H1 (cell line): ENCODE measurements around the gene CYBB. TPM values are rescaled to one million over a fixed set of nuclear protein-coding genes. Genes with fewer than 3 reads are reported as not detected.

Experiments used
- CTCF ChIA-PET: fragments of 300-600 bp; sonication (Branson Sonifier 250); formaldehyde crosslinking; loops from one replicate; lab custom pipeline; 2021; ENCODE audit not compliant: partially characterized antibody; lab: Charles Lee
- POLR2A ChIA-PET: fragments of 300-600 bp; sonication (Branson Sonifier 250); formaldehyde crosslinking; loops from one replicate; lab custom pipeline; 2021; ENCODE audit warnings: inconsistent platforms; ENCODE audit not compliant: partially characterized antibody; lab: Charles Lee
- DNase-seq, 2 experiments: peaks; one replicate each; pipeline versions ENCODE4 v3.0.0 to v3.0.0-alpha.2; 2010 to 2022; ENCODE audit warnings: low spot score in 2 of 2, low read depth in 1 of 2, mixed read lengths in 1 of 2
- FAIRE-seq: peaks from 2 replicates; lab custom pipeline; 2011; peaks lifted over from hg19 to GRCh38; lab: Jason Lieb, UNC
- H2AFZ ChIP-seq: 2 replicates; pipeline ENCODE4 v1.8.1; 2012; ENCODE audit warnings: low read length, inconsistent platforms
- H2AK5ac ChIP-seq: 2 replicates; pipeline ENCODE4 v1.6.1; 2013; ENCODE audit warnings: low read depth, low read length
- H2BK120ac ChIP-seq: replicated peaks from 2 replicates; pipeline ENCODE3; 2013; ENCODE audit warnings: low read depth, low read length, inconsistent platforms
- H2BK12ac ChIP-seq: 2 replicates; pipeline ENCODE4 v1.6.1; 2013; ENCODE audit warnings: low read depth, low read length
- H2BK15ac ChIP-seq: 2 replicates; pipeline ENCODE4 v1.6.1; 2013; ENCODE audit warnings: low read length
- H2BK20ac ChIP-seq: 2 replicates; pipeline ENCODE4 v1.6.1; 2013; ENCODE audit warnings: low read length
- H2BK5ac ChIP-seq: 2 replicates; pipeline ENCODE4 v1.6.1; 2013; ENCODE audit warnings: low read depth, low read length
- H3K14ac ChIP-seq: 2 replicates; pipeline ENCODE4 v1.6.1; 2013; ENCODE audit warnings: inconsistent platforms; ENCODE audit not compliant: insufficient read length
- H3K18ac ChIP-seq: 2 replicates; pipeline ENCODE4 v1.6.1; 2013; ENCODE audit warnings: low read length; ENCODE audit errors: extremely low read depth
- H3K23ac ChIP-seq: 2 replicates; pipeline ENCODE4 v1.6.1; 2013; ENCODE audit warnings: inconsistent platforms; ENCODE audit not compliant: insufficient read length
- H3K23me2 ChIP-seq: 2 replicates; pipeline ENCODE4 v1.6.1; 2013; ENCODE audit warnings: low read depth, low read length
- H3K27ac ChIP-seq: 2 replicates; pipeline ENCODE4 v1.6.1; 2011; ENCODE audit warnings: low read depth, low read length, inconsistent platforms
- H3K27me3 ChIP-seq, 4 experiments: replicated peaks in 1 of 4; 1 replicate in 1 of 4; 2 replicates in 3 of 4; pipeline versions ENCODE4 v1.6.1 to v1.8.1; 2011 to 2013; ENCODE audit warnings: low read length in 3 of 4, mild to moderate bottlenecking in 3 of 4, inconsistent platforms in 2 of 4, mixed read lengths in 2 of 4, moderate library complexity in 1 of 4; ENCODE audit not compliant: control insufficient read depth in 3 of 4, insufficient read depth in 3 of 4; ENCODE audit errors: extremely low read depth in 1 of 4
- H3K36me3 ChIP-seq, 4 experiments: 2 replicates each; pipeline versions ENCODE4 v1.6.1 to v1.8.1; 2011 to 2013; ENCODE audit warnings: mild to moderate bottlenecking in 4 of 4, low read length in 3 of 4, moderate library complexity in 2 of 4, control low read depth in 1 of 4, inconsistent platforms in 1 of 4; ENCODE audit not compliant: insufficient read depth in 4 of 4, control insufficient read depth in 2 of 4
- H3K4ac ChIP-seq: replicated peaks from 2 replicates; pipeline ENCODE3; 2013; ENCODE audit warnings: low read length, low read depth, mixed read lengths, inconsistent platforms; ENCODE audit not compliant: insufficient read length
- H3K4me1 ChIP-seq, 4 experiments: replicated peaks in 1 of 4; 1 replicate in 1 of 4; 2 replicates in 3 of 4; pipeline versions ENCODE4 v1.6.1 to v1.8.1; 2011 to 2013; ENCODE audit warnings: low read length in 3 of 4, inconsistent platforms in 2 of 4, mixed read lengths in 1 of 4; ENCODE audit not compliant: insufficient read depth in 4 of 4, control insufficient read depth in 3 of 4
- H3K4me2 ChIP-seq, 2 experiments: 2 replicates each; pipeline versions ENCODE4 v1.6.1 to v1.8.1; 2011 to 2013; ENCODE audit warnings: low read depth in 2 of 2, low read length in 2 of 2, control low read depth in 1 of 2, inconsistent platforms in 1 of 2, mild to moderate bottlenecking in 1 of 2; ENCODE audit not compliant: insufficient read depth in 1 of 2
- H3K4me3 ChIP-seq, 4 experiments: fragments of 200-600, 300-600 bp in 1 of 4; sonication (generic), shearing (Covaris generic), sonication (Bioruptor Twin) in 1 of 4; 2 replicates each; pipeline versions ENCODE4 v1.5.1 to v1.8.1; 2011 to 2016; ENCODE audit warnings: low read length in 4 of 4, low read depth in 3 of 4, control low read depth in 2 of 4, inconsistent platforms in 2 of 4, mild to moderate bottlenecking in 2 of 4, mixed read lengths in 1 of 4, moderate library complexity in 1 of 4; ENCODE audit not compliant: insufficient read depth in 2 of 4; ENCODE audit errors: extremely low read depth in 1 of 4
- H3K56ac ChIP-seq: replicated peaks from 2 replicates; pipeline ENCODE3; 2013; ENCODE audit warnings: low read depth, mild to moderate bottlenecking, mixed read lengths, low read length, inconsistent platforms; ENCODE audit not compliant: insufficient read length
- H3K79me1 ChIP-seq: 2 replicates; pipeline ENCODE4 v1.6.1; 2013; ENCODE audit warnings: low read depth, low read length, control low read depth
- H3K79me2 ChIP-seq, 2 experiments: 2 replicates each; pipeline versions ENCODE4 v1.6.1 to v1.8.1; 2012 to 2013; ENCODE audit warnings: low read length in 2 of 2, mild to moderate bottlenecking in 2 of 2, inconsistent platforms in 1 of 2; ENCODE audit not compliant: insufficient read depth in 2 of 2, control insufficient read depth in 1 of 2
- H3K9ac ChIP-seq, 4 experiments: replicated peaks in 1 of 4; 1 replicate in 1 of 4; 2 replicates in 3 of 4; pipeline versions ENCODE4 v1.6.1 to v1.8.1; 2011 to 2013; ENCODE audit warnings: low read depth in 3 of 4, low read length in 3 of 4, control low read depth in 2 of 4, mild to moderate bottlenecking in 2 of 4, moderate library complexity in 2 of 4, inconsistent platforms in 1 of 4; ENCODE audit errors: extremely low read depth in 1 of 4
- H3K9me3 ChIP-seq, 2 experiments: 2 replicates each; pipeline versions ENCODE4 v1.6.1 to v1.8.1; 2012 to 2013; ENCODE audit warnings: mild to moderate bottlenecking in 2 of 2, moderate library complexity in 2 of 2, control low read depth in 1 of 2, inconsistent platforms in 1 of 2, low read depth in 1 of 2, low read length in 1 of 2, mixed read lengths in 1 of 2; ENCODE audit not compliant: insufficient read depth in 2 of 2
- H4K20me1 ChIP-seq, 2 experiments: replicated peaks in 1 of 2; 2 replicates each; pipeline versions ENCODE3 to v1.8.1; 2011 to 2013; ENCODE audit warnings: inconsistent platforms in 2 of 2, low read length in 2 of 2, mild to moderate bottlenecking in 1 of 2; ENCODE audit not compliant: insufficient read depth in 2 of 2, control insufficient read depth in 1 of 2
- H4K5ac ChIP-seq: 2 replicates; pipeline ENCODE4 v1.6.1; 2013; ENCODE audit warnings: low read length, low read depth, mixed read lengths, inconsistent platforms; ENCODE audit not compliant: insufficient read length
- H4K8ac ChIP-seq: 2 replicates; pipeline ENCODE4 v1.8.0; 2013; ENCODE audit warnings: mild to moderate bottlenecking, moderate library complexity, low read length, inconsistent platforms; ENCODE audit not compliant: insufficient read depth; ENCODE audit errors: extremely low read depth
- H4K91ac ChIP-seq: replicated peaks from 2 replicates; pipeline ENCODE3; 2013; ENCODE audit warnings: low read length, mixed read lengths, inconsistent platforms; ENCODE audit not compliant: insufficient read length
- ASH2L ChIP-seq: fragments of 200-600, 300-600 bp; sonication (generic); IDR thresholded peaks from one replicate; pipeline ENCODE4 v1.7.1; 2017; ENCODE audit warnings: low read length
- CBX5 ChIP-seq: fragments of 300-800, 300-1000 bp; sonication (generic); IDR thresholded peaks from 2 replicates; pipeline ENCODE4 v1.7.1; 2016; ENCODE audit warnings: antibody characterized with exemption, low read length, low read depth
- EZH2 ChIP-seq: fragments of 200-600 bp; sonication (generic); IDR thresholded peaks from 2 replicates; pipeline ENCODE4 v1.7.1; 2012; ENCODE audit warnings: low read depth, mild to moderate bottlenecking, moderate library complexity, low read length, inconsistent platforms; ENCODE audit not compliant: severe bottlenecking
- GABPA ChIP-seq: IDR thresholded peaks from 2 replicates; pipeline ENCODE4 v1.6.1; 2011; ENCODE audit warnings: mild to moderate bottlenecking, low read length, moderate library complexity, borderline replicate concordance; ENCODE audit not compliant: insufficient read depth
- HDAC6 ChIP-seq: IDR thresholded peaks from one replicate; pipeline ENCODE4 v1.7.1; 2012; ENCODE audit warnings: low read depth, mild to moderate bottlenecking, inconsistent platforms, low read length, moderate library complexity
- JUN ChIP-seq: IDR thresholded peaks from 2 replicates; pipeline ENCODE4 v1.6.1; 2011; ENCODE audit warnings: low read depth, mild to moderate bottlenecking, improper control_type of control experiment, low read length
- KDM1A ChIP-seq: fragments of 200-600, 300-600 bp; sonication (generic); IDR thresholded peaks from 2 replicates; pipeline ENCODE4 v1.7.1; 2016; ENCODE audit warnings: mild to moderate bottlenecking, low read length, borderline replicate concordance
- KDM4A ChIP-seq: IDR thresholded peaks from one replicate; pipeline ENCODE4 v1.7.1; 2012; ENCODE audit warnings: low read depth, mild to moderate bottlenecking, moderate library complexity, low read length, inconsistent platforms; ENCODE audit not compliant: severe bottlenecking
- NRF1 ChIP-seq: IDR thresholded peaks from 2 replicates; pipeline ENCODE4 v1.6.1; 2011; ENCODE audit warnings: mild to moderate bottlenecking, low read depth, low read length, improper control_type of control experiment
- RAD21 ChIP-seq, 2 experiments: IDR thresholded peaks in 1 of 2; conservative IDR thresholded peaks in 1 of 2; 2 replicates each; pipeline ENCODE4 v1.6.1; 2011; ENCODE audit warnings: low read depth in 2 of 2, low read length in 2 of 2, improper control_type of control experiment in 1 of 2, inconsistent platforms in 1 of 2, mild to moderate bottlenecking in 1 of 2, moderate library complexity in 1 of 2
- TAF1 ChIP-seq: IDR thresholded peaks from 2 replicates; pipeline ENCODE4 v1.6.1; 2011; ENCODE audit warnings: mild to moderate bottlenecking, low read depth, low read length
- polyA plus RNA-seq, 7 experiments: library from polyadenylated mRNA; depleted of rRNA in 3 of 7; stranded (reverse) in 5 of 7; unstranded in 2 of 7; fragments of >200 nt in 5 of 7; fragments of 200-250 nt in 2 of 7; gene quantifications; 1 replicate in 5 of 7; 2 replicates in 1 of 7; 4 replicates in 1 of 7; pipeline versions ENCODE4 v1.2.1 to v1.2.3, GENCODE V29; 2011 to 2013; ENCODE audit warnings: missing spikeins in 2 of 7, mixed read lengths in 2 of 7
- total RNA-seq: library from RNA; stranded (reverse); fragmentation: NEBNext Ultra II Directional; extraction: Animal tissue kit (Norgen Biotek cat#: 25700); gene quantifications from 2 replicates; pipeline ENCODE4 v1.2.1, GENCODE V29; 2021
- TF ChIP-seq, protein P1 (sequence below): IDR thresholded peaks from 2 replicates; pipeline ENCODE4 v1.6.1; 2012; ENCODE audit warnings: inconsistent platforms

CYBB gene
- total and polyA plus RNA-seq, 2 of the 8 experiments (the other 6 are each of a cell fraction or from before 2014, with no cell fraction given), result 0.03 to 0.09 TPM

DNA sequence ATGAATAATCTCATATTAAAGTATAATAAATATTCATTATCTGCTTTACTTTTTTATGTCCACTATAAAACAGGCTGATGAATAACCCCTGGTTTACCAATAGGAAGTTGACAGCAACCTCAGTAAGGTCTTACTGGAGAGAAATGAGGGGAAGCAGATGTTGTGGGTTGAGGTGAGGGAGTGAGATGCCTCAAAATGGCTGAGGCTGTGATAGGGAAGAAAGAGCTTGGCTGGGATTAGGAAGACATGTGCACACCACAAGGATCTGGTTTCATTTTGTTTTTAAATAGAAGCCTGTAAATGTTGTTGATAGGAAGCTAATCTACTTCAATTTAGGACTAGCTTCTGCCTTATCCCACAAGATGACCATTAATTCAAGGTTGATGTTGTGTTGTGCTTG is 14.4 kb upstream of the CYBB start:
- Histone ChIP-seq H3K18ac (no peak overlapping the region), H2BK20ac (no peak overlapping the region), H2BK15ac (no peak overlapping the region), H4K5ac (no peak overlapping the region), H2BK120ac (no peak overlapping the region), H2BK5ac (no peak overlapping the region), H3K4ac (no peak overlapping the region), H4K91ac (no peak overlapping the region), H3K9me3 (peaks cover 2 to 6% of the 10 kb centered on the region in 2 experiments; a peak in 1 of 4 replicates), H3K27ac (no peak overlapping the region), H3K4me3 (no peak overlapping the region), H3K14ac (no peak overlapping the region), H3K23me2 (no peaks in the 10 kb centered on the region), H3K56ac (no peak overlapping the region), H2AFZ (no peak overlapping the region), H3K4me1 (no peaks in the 10 kb centered on the region), H4K20me1 (no peaks in the 10 kb centered on the region), H3K36me3 (no peaks in the 10 kb centered on the region), H3K27me3 (no peaks in the 10 kb centered on the region), H3K9ac (no peak overlapping the region), H3K4me2 (no peak overlapping the region), H3K23ac (no peak overlapping the region), H3K79me2 (no peaks in the 10 kb centered on the region), H3K79me1 (no peaks in the 10 kb centered on the region), H4K8ac (no peak overlapping the region), H2AK5ac (no peak overlapping the region), H2BK12ac (no peak overlapping the region)
- TF ChIP-seq JUN (no peak), TAF1 (no peak), NRF1 (no peak), RAD21 (IDR thresholded peaks at IDR 0.05 in 1 of 2, conservative IDR thresholded peaks at IDR 0.05 in 1 of 2; ENCODE audit: low read depth in 2 of 2, low read length in 2 of 2) (no peak), KDM4A (no peak), ASH2L (no peak), CBX5 (no peak), HDAC6 (no peak), EZH2 (no peak), KDM1A (no peak), GABPA (no peak)
- TF ChIP-seq, protein P1, sequence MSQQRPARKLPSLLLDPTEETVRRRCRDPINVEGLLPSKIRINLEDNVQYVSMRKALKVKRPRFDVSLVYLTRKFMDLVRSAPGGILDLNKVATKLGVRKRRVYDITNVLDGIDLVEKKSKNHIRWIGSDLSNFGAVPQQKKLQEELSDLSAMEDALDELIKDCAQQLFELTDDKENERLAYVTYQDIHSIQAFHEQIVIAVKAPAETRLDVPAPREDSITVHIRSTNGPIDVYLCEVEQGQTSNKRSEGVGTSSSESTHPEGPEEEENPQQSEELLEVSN, result no peak
- CTCF ChIA-PET, result no interaction called here
- DNase-seq, result no peak
- no peak for FAIRE-seq
- POLR2A ChIA-PET, result no interaction called here
